ENCODE measurements around the gene SEC16A.

The SEC16A gene

GRCh38 chr9:136395345-136396218, 87.3 kb downstream of the SEC16A start:
- DNase-seq: no peak

GRCh38 chr9:136395020-136395340, 87.9 kb downstream of the SEC16A start:
- DNase-seq: no peak

GRCh38 chr9:136394312-136395019, 88.4 kb downstream of the SEC16A start:
- DNase-seq: no peak

GRCh38 chr9:136393531-136393930, 89.3 kb downstream of the SEC16A start:
- DNase-seq: no peak

- no peak for DNase-seq
These were observed 90.0 kb downstream of the SEC16A start for GRCh38 chr9:136392538-136393449.

GRCh38 chr9:136391737-136392537, 90.9 kb downstream of the SEC16A start:
- no peak for DNase-seq

Data from retina (tissue), 1 donor.